GM19324 (cell line): ENCODE measurements around the gene LRP1.
A peak's percentile ranks its signal among the peaks of the same experiment; 100 is the strongest.

Experiments used
- ATAC-seq: cut with Tn5 transposase; IDR thresholded peaks from one replicate; pipeline ENCODE4 v1.9.1; 2021; ENCODE audit warnings: mild to moderate bottlenecking, moderate library complexity; ENCODE audit not compliant: unreplicated experiment, low FRiP score

The LRP1 gene

DNA sequence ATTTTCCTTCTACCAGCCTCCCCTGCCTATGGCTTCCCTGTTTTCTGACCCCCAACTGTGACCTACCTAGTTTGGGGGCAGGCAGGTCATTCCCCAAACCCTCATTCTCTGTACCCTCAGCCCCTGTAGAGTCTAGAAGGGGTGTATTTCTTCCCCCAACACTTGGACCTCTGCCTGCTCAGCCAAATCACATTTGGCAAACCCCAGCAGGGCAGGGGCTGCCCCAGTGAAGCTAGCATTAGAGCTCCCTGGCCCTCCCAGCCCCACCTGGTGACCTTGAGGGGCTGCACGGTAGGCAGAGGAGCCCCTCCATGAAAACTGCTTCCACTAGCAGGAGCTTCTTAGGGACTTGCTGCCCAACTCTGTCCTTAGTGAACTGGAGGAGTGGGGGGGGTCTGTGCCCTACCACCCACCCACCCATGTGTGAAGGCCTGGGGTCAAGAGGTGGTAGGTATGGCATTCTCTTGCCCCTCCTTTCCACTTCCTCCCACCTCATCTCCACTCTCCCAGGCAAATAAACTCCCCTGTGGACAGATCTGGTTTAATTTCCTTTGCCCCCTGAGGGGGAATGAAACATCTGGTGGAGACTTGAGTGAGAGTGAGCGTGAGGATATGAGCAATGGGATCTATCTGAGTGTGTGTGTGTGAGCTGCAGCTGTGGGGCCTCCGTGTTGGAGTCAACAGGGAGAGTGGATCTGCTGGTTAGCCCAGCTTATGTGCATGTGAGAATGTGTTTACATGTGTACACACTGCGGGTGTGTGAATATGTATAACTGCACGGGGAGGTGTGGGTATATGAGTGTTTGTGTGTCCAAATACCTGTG is 90.0 kb downstream of the LRP1 start:
- no peak for ATAC-seq

DNA sequence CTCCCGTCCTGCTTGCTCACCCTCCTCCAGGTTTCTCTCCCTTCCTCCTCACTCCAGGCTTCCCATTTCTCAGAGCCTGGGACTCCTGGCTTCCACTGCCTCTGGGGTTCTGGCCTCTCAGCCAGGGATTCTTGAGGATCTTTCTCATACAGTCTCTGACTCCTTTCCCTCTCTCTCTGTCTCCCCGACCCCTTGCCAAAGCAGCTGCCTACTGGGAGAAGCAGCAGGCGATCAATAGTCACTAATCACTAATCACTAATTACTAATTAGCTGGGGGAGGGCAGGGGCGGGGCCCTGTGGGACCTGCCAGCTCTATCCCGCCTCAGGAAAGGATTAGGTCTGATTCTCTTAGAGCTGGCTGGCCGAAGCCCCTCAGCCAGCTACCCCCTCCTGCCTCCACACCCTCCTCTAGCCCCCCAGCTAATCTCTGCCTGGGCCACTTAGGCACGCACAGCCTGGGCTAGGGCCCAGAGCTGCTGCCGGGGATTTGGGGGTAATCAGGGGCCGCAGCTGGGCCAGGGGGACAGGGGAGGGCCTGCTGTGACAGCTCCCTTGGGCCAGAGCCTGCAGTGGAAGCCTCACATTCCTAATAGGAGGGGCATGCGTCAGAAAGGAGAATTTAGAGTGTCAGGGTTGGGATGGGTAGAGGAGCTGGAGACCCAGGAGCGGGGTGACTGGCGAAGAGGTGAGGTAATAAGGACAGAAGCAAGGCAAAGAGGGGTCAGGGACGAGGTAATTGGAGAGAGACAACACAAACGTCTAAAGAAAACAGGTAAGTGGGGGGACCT is 91.1 kb downstream of the LRP1 start:
- ATAC-seq = no peak

DNA sequence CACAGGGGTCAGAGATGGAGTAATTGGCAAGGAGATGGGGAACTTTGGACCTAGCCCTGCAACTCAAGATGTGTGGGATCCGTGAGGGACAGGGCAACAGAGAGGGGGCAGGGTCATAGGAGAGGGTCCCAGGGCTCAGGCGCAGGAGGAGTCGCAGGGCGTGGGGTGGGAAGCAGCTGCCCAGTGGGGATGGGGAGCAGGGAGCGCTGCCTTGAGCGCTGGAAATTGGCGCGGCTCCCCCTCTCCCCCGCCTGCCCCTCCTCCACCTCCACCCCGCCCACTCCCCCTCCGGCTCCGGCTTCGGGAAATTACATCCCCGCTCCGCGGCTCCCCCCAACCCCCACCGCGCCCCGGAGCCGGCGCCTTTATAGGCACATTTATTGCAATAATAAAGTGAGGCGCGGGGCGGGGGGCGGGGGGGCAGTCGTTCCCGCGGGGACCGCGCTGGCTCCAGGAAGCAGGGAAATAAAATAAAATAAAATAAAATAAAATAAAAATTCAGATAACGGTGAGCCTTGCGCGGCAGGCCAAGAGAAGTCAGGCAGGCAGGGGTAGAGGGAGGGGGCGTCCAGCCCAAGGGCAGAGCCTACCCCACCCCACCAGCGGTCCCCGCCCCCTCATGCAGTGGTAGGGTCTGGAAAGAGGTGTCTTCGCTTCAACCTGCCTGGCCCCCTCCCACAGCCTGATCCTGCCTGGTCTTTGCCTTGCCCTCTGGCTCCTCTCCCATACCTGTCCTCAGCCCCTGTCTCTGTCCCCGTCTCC is 91.9 kb downstream of the LRP1 start:
- no peak for ATAC-seq

DNA sequence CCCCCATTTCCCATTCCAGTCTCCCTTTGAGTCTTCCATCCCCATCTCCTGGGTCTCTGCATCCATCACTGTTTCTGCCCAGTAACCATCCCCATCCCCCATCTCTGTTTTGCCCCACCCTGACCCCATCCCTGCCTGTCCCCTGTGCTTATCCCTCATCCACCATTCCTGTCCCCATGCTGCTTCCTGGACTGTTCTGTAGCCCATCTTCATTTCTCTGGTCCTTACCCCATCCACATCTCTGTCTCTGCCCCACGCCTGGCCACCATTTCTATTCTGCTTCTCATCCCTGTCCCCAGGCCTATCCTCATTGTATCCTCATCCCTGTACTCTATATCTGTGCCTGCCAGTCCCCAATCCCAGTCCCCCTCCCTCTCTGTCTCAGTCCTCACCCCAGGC is 92.5 kb downstream of the LRP1 start:
- no peak for ATAC-seq

DNA sequence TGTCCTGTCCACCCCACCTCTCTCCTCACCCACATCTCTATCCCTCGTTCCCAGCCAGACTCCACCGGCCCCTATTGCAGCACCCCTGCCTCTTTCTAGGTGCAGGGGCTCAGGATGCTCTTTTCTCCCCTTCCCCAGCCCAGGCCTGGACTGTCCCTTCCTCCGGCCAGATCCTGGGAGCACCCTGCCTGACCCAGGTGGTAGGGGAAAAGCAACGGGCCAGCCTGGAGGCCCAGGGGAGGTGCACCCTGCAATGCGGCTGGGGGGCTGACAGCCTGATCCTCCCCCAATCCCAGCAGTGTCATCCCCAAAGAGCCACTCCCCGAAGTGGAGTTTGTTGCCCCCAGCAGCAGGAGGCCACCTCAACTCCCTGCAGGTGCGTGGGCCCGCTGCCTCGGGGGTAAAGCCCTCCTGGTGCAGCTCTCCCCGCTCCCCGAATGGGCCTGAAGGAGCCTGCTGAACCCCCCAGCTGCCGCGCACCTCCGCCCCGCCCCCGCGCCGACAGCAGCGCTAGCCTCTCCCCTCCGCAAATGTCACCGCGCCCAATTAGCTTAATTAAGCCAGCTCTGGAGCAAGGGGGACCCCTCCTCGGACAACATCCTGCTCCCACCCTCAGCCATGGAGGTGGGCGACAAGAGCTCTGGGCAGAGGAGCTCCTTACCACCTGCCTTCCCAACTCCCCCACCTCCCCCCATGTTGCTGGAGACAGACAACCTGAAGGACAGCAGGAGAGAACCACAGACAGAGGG is 93.1 kb downstream of the LRP1 start:
- no peak for ATAC-seq

DNA sequence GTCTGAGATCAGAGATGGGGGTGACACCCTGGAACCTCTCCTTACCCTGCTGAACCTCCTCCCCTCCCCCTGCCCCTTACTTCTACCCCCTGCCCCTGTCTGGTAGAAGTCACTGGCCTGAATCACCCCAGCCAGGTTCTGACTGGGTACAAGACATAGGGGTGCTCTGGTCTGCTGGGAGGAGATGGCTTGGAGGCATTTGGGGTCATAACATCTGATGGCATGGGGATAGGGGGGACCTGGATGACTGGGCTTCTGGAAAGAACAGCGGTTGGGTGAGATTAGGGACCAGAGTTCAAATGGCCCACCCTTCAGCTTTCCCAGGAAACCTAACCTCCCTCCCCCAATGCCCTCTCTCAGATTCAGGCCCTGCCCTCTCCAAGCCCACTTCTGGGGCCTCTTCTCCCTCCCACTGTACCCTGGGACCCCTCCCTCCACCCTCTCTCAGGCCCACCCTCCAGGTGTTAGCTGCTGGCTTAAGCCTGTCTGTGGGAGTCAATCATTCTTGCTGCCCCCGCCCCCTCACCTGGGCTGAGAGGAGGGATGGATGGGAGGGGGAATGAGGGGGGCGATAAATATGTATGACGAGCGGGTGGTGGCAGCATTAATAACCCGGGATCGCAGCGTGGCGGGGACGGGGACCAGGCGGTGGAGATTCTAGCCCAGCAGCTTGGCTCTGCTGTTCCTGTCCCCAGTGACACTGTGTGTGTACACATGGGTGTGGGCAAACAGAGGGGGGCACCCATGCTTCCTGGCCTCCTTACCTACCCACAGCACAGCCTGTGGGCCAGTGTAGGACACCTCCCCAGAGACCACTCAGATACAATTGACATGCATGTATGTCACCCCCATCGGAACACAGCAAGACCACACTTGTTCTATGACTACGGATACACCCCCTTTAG is 94.3 kb downstream of the LRP1 start:
- no peak for ATAC-seq

DNA sequence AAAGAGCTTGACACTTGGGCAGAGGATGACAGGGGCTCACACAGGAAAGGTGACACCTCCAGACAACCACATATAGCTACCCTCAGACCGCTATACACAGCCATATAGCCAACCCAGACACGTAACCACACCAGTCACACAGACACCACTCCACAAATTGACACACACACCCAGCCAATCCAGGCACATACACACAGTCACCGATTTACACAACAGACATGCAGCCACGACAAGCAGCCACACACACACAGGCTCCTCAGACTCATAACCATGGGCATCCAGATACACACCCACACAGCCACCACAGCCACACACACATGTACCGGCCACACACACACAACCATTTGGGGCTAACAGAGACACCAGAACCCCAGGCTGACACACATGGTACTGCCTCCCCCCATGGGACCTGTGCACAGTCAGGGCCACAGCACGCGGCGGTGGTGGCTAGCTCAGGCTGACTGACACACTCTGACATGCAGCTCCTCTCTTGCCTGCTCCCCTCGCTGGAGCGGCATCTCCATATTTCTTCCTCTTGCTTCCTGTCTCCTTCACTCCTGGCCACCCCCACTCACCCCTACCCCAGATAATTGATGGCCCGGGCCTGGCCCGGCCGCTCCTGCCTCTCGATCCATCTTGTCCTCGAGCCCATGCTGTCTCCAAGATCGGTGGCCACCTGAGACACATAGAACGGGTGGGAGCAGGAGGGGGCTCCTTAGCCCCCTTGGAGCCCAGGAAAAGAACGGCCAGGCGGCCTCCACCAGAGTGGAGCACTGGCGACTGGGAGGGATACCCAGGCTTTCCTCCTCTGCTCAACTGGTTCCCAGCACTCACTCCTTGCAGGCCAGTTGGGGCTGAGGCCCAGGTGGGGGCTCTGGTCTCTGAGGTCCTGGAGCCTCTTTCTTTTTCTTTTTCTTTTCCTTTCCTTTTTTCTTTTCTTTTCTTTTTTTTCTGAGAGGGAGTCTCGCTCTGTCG is 95.2 kb downstream of the LRP1 start:
- no peak for ATAC-seq

DNA sequence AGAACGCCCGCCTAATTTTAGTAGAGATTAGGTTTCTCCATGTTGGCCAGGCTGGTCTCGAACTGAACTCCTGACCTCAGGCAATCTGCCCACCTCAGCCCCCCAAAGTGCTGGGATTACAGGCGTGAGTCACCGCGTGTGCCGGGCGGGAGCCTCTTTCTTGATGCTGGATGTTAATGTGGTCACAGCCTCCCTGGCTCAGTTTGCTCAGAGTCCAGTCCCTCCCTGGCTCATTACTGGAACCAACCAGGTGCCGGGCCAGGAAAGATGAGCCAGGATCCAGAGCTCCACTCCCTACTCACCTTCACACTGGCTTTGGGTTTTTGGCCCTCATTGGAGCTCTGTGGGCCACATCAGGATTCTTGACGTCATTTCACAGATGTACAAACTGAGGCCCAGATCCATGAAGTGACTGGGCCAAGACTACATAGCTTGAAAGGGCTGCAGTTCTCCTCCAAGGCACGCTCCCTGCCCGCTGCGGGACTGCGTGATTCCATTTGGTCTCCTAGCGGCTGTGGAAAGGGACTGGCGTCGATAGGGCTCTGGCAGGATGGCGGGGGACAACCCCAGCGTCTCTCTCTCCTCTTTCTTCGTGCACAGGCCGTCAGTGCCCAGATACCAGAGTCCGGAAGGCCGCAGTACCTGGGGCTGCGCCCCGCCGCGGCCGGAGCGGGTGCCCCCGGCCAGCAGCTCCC is 96.1 kb downstream of the LRP1 start:
- no peak for ATAC-seq

DNA sequence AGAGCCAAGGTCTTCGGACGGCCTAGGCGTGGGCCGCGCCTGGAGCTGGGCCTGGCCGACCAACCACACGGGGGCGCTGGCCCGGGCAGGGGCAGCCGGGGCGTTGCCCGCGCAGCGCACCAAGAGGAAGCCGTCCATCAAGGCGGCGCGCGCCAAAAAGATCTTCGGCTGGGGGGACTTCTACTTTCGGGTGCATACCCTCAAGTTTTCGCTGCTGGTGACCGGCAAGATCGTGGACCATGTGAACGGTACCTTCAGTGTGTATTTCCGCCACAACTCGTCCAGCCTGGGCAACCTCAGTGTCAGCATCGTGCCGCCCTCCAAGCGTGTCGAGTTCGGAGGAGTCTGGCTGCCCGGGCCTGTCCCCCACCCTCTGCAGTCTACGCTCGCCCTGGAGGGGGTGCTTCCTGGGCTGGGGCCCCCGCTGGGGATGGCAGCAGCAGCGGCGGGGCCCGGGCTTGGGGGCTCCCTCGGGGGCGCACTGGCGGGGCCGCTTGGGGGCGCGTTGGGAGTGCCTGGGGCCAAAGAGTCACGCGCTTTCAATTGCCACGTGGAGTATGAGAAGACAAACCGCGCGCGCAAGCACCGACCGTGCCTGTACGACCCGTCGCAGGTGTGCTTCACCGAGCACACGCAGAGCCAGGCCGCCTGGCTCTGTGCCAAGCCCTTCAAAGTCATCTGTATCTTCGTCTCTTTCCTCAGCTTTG is 96.8 kb downstream of the LRP1 start:
- no peak for ATAC-seq

DNA sequence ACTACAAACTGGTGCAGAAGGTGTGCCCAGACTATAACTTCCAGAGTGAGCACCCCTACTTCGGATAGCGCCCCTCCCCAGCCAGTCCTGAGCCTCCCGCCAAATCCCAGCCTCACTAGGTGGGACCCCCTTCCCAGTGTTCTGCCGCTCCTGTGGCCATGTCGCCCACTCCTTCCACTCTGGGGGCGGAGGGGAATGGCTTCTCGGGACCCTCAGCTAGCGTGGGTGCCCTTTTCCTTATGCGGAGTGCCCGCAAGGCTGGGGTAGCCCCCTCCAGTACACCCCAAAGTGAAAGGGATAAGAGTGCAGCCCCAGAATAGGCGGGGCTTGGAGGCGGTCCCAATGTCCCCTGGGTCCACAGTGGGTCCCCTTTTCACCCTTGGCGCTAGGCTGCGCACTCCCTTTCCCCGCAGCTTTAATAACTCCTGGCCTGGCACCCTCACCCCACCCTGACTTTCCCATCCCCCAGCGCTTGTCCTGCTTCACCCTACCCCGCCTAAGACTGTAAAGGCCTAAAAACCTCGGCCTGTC is 97.5 kb downstream of the LRP1 start:
- ATAC-seq = no peak

DNA sequence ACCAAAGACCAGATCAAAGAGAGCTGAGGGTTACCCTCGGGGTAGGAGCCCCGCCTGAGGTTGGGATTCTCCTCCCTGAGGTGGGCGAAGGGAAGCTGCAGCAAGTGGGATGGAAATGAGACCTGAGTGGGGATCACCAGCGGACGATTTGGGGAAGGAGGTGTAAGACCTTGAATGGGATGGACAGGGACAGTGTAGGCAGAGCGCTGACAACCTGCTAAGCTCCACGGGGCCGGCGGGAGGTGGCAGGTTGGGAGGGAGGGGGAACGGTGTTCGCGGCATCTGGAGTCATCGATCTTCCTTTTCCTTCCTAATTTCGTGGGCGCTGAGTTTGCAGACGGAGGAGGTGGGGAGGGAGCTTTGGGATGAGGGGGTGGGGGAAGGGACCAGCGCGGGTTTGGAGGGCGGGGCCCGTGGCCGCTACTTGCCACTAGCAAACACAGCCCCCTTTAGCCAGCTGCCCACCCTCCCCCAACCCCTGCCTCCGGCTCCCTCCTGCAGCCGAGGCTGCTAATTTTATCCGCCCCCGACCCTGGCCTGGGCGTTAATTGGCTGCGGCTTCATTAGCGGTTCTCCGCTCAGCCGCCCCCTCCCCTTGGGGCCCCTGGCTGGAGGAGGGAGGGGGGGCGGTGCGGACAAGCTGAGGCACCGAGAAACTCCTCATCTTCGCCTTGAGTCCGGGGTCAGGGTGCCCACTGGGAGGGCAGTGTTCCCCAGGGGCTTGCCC is 98.5 kb downstream of the LRP1 start:
- ATAC-seq = no peak

DNA sequence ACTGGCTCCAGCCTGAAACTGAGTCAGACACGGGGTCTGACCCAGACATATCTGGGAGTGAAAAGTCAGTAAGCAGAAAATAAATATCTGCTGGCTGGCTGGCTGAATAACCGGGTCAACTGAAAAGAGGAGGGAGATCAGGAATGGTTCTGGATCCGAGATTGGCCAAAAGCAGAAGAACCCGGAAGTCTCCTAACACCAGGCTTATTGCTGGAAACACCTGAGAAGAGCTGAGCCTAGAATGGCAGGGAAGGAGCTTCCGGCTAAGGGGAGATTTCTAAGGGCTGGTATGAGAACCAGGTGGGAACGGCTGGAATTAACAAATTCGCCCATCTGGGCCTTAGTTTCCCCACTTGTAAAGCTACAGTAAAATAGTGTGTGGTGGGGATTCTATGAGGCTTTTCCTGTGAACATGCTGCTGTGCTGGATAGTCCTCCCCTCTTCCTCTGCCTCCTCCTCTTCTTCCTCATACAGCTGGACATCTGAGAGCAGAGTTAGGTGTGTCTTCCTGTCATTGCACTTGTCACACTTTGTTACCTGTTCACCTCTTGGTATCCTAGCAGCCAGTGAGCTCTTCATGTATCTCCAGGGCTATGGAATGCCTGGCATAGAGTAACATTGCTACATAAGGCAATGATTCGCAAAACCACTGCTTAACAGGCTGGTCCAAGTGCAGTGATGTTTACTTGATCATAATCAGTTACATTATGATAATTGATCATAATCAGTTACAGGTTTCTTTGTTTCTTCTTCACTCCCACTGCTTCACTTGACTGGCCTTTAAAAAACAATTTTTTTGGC is 99.2 kb downstream of the LRP1 start:
- no peak for ATAC-seq

DNA sequence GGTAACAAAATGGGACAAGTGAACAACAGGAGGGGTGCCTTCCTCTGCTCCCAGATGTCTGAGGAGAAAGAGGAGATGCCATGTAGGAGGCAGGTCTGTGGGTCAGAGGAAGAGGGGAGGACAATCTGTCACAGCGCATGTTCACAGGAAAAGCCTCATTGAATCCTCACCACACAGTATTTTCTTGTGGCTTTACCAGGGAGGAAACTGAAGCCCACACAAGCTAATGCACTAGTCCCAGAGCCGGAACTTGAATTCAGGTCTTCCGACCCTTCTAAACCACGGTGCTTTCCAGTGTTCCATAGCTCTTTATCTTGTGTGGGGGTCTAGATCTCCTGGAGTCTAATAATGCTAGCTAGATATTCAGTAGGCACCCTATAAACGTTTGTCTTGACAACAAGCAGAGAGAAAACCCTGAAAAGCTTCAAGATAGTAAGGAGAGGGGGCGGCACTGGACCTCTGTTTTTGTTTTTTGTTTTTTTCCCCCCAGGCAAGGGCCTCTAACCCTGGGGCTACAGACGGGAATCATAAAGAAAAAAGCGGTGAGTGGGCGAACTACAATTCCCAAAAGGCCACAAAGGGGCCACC is 100.9 kb downstream of the LRP1 start:
- ATAC-seq = no peak

DNA sequence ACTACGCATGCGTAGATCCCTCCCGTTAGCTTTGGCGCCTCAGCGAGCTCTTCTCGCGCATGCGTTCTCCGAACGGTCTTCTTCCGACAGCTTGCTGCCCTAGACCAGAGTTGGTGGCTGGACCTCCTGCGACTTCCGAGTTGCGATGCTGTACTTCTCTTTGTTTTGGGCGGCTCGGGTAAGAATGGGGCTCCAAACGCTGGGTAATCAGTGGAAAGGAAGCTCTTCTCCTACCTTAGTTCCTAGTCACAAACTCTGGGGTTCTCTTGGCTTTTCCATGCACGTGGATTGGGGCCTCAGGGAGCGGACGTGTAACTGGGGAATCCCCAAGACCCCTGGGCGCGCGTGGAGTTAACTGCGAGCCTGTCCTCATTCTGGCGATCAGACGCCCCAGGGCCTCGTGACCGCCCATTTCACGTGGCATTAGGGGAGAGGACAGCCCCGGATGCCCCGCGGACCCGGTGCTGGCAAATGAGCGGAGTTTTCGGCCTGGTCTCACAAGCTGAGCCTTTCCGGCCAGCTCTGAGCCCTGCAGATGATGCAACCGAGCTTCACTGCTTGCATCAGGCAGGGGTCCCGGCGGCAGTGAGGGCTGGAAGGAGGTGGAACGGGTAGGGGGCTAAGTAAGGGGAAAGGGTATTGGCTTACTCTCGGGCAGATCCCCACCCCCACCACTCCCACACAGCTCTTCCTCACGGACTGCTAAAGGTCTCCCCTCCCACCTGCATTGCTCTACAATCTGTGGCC is 101.5 kb downstream of the LRP1 start, which contains the start of gene SHMT2:
Gene SHMT2, plus strand, starts transcription at position 78 of the 747 bp plus-strand sequence. Its CDS starts 68 bp downstream, at position 146.
- ATAC-seq = peak; percentile 74
